Suprapubic skin (tissue), 4 donors: ENCODE measurements around the gene ANTXR1. TPM values are rescaled to one million over a fixed set of nuclear protein-coding genes. Genes with fewer than 3 reads are reported as not detected.

ENCODE experiments used
- DNase-seq, 2 donors: peaks; one replicate each; pipeline ENCODE4 v3.0.0-alpha.2; 2019; ENCODE audit warnings: low spot score in 2 of 2
- H3K27ac ChIP-seq: fragments of 200-600 bp; sonication (generic); one replicate; pipeline ENCODE4 v1.5.1; 2019
- H3K27me3 ChIP-seq: fragments of 200-600 bp; sonication (generic); one replicate; pipeline ENCODE4 v1.5.1; 2019
- H3K36me3 ChIP-seq: fragments of 200-600 bp; sonication (generic); one replicate; pipeline ENCODE4 v1.5.1; 2019
- H3K4me1 ChIP-seq: fragments of 200-600 bp; sonication (generic); one replicate; pipeline ENCODE4 v1.5.1; 2019
- H3K4me3 ChIP-seq: fragments of 200-600 bp; sonication (generic); one replicate; pipeline ENCODE4 v1.5.1; 2019; ENCODE audit warnings: mild to moderate bottlenecking
- H3K9me3 ChIP-seq: fragments of 200-600 bp; sonication (generic); one replicate; pipeline ENCODE4 v1.5.1; 2019
- CTCF ChIP-seq, 2 donors: fragments of 200-600 bp in 1 of 2; fragments of 450-650 bp in 1 of 2; sonication (generic) in 1 of 2; IDR thresholded peaks; one replicate each; pipeline ENCODE4 v1.5.1; 2016 to 2019; ENCODE audit warnings: antibody characterized with exemption in 2 of 2, mild to moderate bottlenecking in 1 of 2, moderate library complexity in 1 of 2
- EP300 ChIP-seq: sonication (generic); formaldehyde crosslinking; IDR thresholded peaks from one replicate; pipeline ENCODE4 v1.6.1; 2017; ENCODE audit warnings: antibody characterized with exemption
- POLR2A ChIP-seq, 2 donors: fragments of 450-650 bp; IDR thresholded peaks; one replicate each; pipeline ENCODE4 v1.6.1; 2017; ENCODE audit warnings: antibody characterized with exemption in 2 of 2, mild to moderate bottlenecking in 2 of 2, moderate library complexity in 2 of 2
- POLR2AphosphoS5 ChIP-seq, 3 donors: sonication (generic); formaldehyde crosslinking; IDR thresholded peaks; one replicate each; pipeline ENCODE4 v1.6.1; 2017; ENCODE audit warnings: antibody characterized with exemption in 3 of 3
- WGBS: methylation state at CpG from one replicate; pipeline ENCODE4 v1.1.5; 2018; 5-methylcytosine and 5-hydroxymethylcytosine counted together
- total RNA-seq, 4 donors: library from RNA; depleted of rRNA; stranded (reverse); fragments of >200 nt; gene quantifications; one replicate each; pipeline ENCODE4 v1.1.0, GENCODE V29; 2016

Gene ANTXR1
- total RNA-seq, 4 donors from 2014 or later, result 35.5 to 111 (median 66.6) TPM

GRCh38 chr2:69205491-69205890 is 192.5 kb downstream of the ANTXR1 start:
- Histone ChIP-seq H3K27me3 (no peaks in the 10 kb centered on the region), H3K27ac (no peak overlapping the region), H3K4me1 (peaks cover 13% of the 10 kb centered on the region), H3K4me3 (no peak overlapping the region), H3K36me3 (no peaks in the 10 kb centered on the region), H3K9me3 (no peaks in the 10 kb centered on the region)
- TF ChIP-seq CTCF (IDR thresholded peaks at IDR 0.05), result no peak
- no peak for TF ChIP-seq POLR2A (IDR thresholded peaks at IDR 0.05)
- no peak for TF ChIP-seq POLR2AphosphoS5 (IDR thresholded peaks at IDR 0.05)
- no peak for TF ChIP-seq EP300
- WGBS, result 72% methylated on average over 2 of the region's 2 CpGs
- DNase-seq, result no peak

- Histone ChIP-seq H3K9me3 (no peaks in the 10 kb centered on the region), H3K27me3 (no peaks in the 10 kb centered on the region), H3K4me1 (peaks cover 7% of the 10 kb centered on the region), H3K27ac (no peak overlapping the region), H3K36me3 (no peaks in the 10 kb centered on the region), H3K4me3 (no peak overlapping the region)
- no peak for DNase-seq
- WGBS, result 89% methylated on average over 1 of the region's 1 CpG
- TF ChIP-seq CTCF (IDR thresholded peaks at IDR 0.05) (no peak), POLR2AphosphoS5 (IDR thresholded peaks at IDR 0.05) (no peak), POLR2A (IDR thresholded peaks at IDR 0.05) (no peak), EP300 (no peak)
Observed at GRCh38 chr2:69208023-69208595, 195.1 kb downstream of the ANTXR1 start.

- H3K9me3 ChIP-seq, result no peaks in the 10 kb centered on the region
- TF ChIP-seq EP300 (no peak), CTCF (IDR thresholded peaks at IDR 0.05) (no peak), POLR2A (IDR thresholded peaks at IDR 0.05) (no peak), POLR2AphosphoS5 (IDR thresholded peaks at IDR 0.05) (no peak)
- 95% methylated on average over 3 of the region's 3 CpGs for WGBS
- no peaks in the 10 kb centered on the region for H3K36me3 ChIP-seq
- H3K4me1 ChIP-seq, result peaks cover 20% of the 10 kb centered on the region
- no peak overlapping the region for H3K27ac ChIP-seq
- DNase-seq, result no peak
- H3K4me3 ChIP-seq, result no peak overlapping the region
- H3K27me3 ChIP-seq, result no peaks in the 10 kb centered on the region
Observed at GRCh38 chr2:69209482-69209881, 196.5 kb downstream of the ANTXR1 start.

GRCh38 chr2:69210385-69210784 is 197.4 kb downstream of the ANTXR1 start:
- no peak for DNase-seq
- Histone ChIP-seq H3K27me3 (no peaks in the 10 kb centered on the region), H3K4me1 (peaks cover 22% of the 10 kb centered on the region), H3K27ac (no peak overlapping the region), H3K36me3 (no peaks in the 10 kb centered on the region), H3K4me3 (no peak overlapping the region), H3K9me3 (no peaks in the 10 kb centered on the region)
- no peak for TF ChIP-seq POLR2A (IDR thresholded peaks at IDR 0.05)
- no peak for TF ChIP-seq CTCF (IDR thresholded peaks at IDR 0.05)
- TF ChIP-seq EP300, result no peak
- no peak for TF ChIP-seq POLR2AphosphoS5 (IDR thresholded peaks at IDR 0.05)
- WGBS, result 71% methylated on average over 6 of the region's 6 CpGs

- TF ChIP-seq EP300, result no peak
- Histone ChIP-seq H3K36me3 (no peaks in the 10 kb centered on the region), H3K4me1 (peaks cover 22% of the 10 kb centered on the region), H3K27ac (no peak overlapping the region), H3K4me3 (no peak overlapping the region), H3K27me3 (no peaks in the 10 kb centered on the region), H3K9me3 (no peaks in the 10 kb centered on the region)
- DNase-seq, result no peak
- 60% methylated on average over 3 of the region's 3 CpGs for WGBS
Observed at GRCh38 chr2:69211048-69211447, 198.1 kb downstream of the ANTXR1 start.

GRCh38 chr2:69211686-69212085 is 198.7 kb downstream of the ANTXR1 start:
- peaks cover 22% of the 10 kb centered on the region for H3K4me1 ChIP-seq

More at GRCh38 chr2:69211686-69212085, 198.7 kb downstream of the ANTXR1 start:
- Histone ChIP-seq H3K36me3 (no peaks in the 10 kb centered on the region), H3K27ac (no peak overlapping the region), H3K27me3 (no peaks in the 10 kb centered on the region), H3K4me3 (no peak overlapping the region), H3K9me3 (no peaks in the 10 kb centered on the region)
- TF ChIP-seq POLR2AphosphoS5 (IDR thresholded peaks at IDR 0.05) (no peak), CTCF (IDR thresholded peaks at IDR 0.05) (no peak), EP300 (no peak), POLR2A (IDR thresholded peaks at IDR 0.05) (no peak)
- WGBS, result 91% methylated on average over 5 of the region's 5 CpGs
- DNase-seq, result no peak
